ENCODE data around the gene OR6S1. TPM values are rescaled to one million over a fixed set of nuclear protein-coding genes. Genes with fewer than 3 reads are reported as not detected.
A peak's percentile ranks its signal among the peaks of the same experiment; 100 is the strongest.

OR6S1 gene, protein sequence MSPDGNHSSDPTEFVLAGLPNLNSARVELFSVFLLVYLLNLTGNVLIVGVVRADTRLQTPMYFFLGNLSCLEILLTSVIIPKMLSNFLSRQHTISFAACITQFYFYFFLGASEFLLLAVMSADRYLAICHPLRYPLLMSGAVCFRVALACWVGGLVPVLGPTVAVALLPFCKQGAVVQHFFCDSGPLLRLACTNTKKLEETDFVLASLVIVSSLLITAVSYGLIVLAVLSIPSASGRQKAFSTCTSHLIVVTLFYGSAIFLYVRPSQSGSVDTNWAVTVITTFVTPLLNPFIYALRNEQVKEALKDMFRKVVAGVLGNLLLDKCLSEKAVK
- not detected in 2 replicates for total RNA-seq

DNA sequence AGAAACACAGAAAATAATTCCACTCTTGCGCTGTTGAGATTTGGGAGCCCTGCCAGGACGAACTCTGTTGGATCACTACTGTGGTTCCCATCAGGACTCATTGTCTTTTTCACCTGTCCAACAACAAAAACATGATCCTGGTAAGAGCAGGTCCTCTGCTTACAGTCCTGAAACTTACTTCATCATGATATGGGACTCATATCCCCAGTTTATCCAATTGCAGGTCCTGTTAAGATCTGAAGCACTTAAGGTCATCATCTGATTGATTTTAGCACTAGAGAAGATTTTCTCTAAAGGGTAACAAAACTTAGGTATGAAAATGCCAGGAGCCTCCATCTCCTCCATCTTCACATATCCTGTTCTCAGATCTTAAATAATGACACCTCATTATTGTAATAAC lies at the start of gene OR6S1:
TSS of gene OR6S1 (minus strand) at position 101 of the 400 bp plus-strand sequence. CDS start at position 101, 0 bp downstream.
- intact Hi-C loops (cut with micrococcal nuclease), result no loop called here
- no peak within 1 kb of the TSS for H3K27ac Mint-ChIP-seq
- H3K9me3 Mint-ChIP-seq, result no peaks in the 10 kb centered on the region
- peaks cover 50% of the 10 kb centered on the region for H3K27me3 Mint-ChIP-seq (ENCODE audit: low read depth)
- no peaks in the 10 kb centered on the region for H3K36me3 Mint-ChIP-seq (ENCODE audit: low read depth)
- no peak for DNase-seq (ENCODE audit: low spot score)
- H3K4me1 Mint-ChIP-seq (ENCODE audit: low read depth), result no peaks in the 10 kb centered on the region
- H3K4me3 Mint-ChIP-seq (ENCODE audit: low read depth), result no peak within 1 kb of the TSS

- intact Hi-C loops (cut with micrococcal nuclease), result loop anchor here (1.0 kb wide), 3 partner anchors 10 to 78 kb away; no protein-coding TSS in a partner anchor
- Mint-ChIP-seq H3K27me3 (ENCODE audit: low read depth) (peaks cover 1% of the 10 kb centered on the region), H3K4me1 (ENCODE audit: low read depth) (peaks cover 29% of the 10 kb centered on the region), H3K9me3 (no peaks in the 10 kb centered on the region), H3K36me3 (ENCODE audit: low read depth) (no peaks in the 10 kb centered on the region), H3K27ac (no peak overlapping the region), H3K4me3 (ENCODE audit: low read depth) (no peak overlapping the region)
- peak; percentile 33 for DNase-seq (ENCODE audit: low spot score)
Observed at GRCh38 chr14:20690848-20691640, 49.6 kb upstream of the OR6S1 start.

DNA sequence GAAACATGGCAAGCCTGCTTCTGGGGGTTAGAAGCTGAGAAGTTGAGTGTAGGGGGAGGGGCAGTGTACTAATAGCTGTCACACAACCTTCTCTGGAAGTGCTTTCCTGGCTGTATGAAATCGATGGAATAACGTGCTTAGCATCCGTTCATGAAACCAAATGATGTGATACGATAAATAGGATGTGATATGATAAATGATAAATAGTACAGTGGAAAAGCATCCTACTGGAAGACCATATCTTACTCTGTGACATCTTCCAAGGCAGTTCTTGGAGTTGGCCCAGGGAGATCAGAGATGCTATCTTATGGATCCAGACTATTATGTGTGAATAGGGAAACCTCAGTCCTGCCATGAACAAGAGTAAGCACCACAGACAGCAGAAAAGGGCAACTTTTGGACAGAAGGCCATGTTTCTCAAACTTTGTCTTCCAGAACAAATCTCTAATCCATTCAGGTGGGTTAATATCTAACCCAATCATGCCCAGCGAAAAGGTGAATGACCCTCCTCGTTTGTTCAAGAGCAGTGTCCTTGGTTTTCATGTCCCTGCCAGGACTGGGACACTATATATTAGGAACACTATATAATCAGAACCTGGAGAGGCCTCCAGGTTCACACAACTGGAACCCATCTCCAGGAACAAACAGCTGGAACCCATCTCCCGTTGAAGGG lies 46.8 kb upstream of the OR6S1 start, which contains the start of gene ANG:
TSS of gene ANG (plus strand) at position 598 of the 673 bp plus-strand sequence. CDS start 4,801 bp downstream, outside the sequence.
- Mint-ChIP-seq H3K27ac (no peak within 1 kb of the TSS), H3K9me3 (no peaks in the 10 kb centered on the region), H3K4me3 (ENCODE audit: low read depth) (no peak within 1 kb of the TSS), H3K4me1 (ENCODE audit: low read depth) (peaks cover 31% of the 10 kb centered on the region), H3K36me3 (ENCODE audit: low read depth) (no peaks in the 10 kb centered on the region), H3K27me3 (ENCODE audit: low read depth) (peaks cover 2% of the 10 kb centered on the region)
- intact Hi-C loops (cut with micrococcal nuclease), result no loop called here
- DNase-seq (ENCODE audit: low spot score), result no peak

DNA sequence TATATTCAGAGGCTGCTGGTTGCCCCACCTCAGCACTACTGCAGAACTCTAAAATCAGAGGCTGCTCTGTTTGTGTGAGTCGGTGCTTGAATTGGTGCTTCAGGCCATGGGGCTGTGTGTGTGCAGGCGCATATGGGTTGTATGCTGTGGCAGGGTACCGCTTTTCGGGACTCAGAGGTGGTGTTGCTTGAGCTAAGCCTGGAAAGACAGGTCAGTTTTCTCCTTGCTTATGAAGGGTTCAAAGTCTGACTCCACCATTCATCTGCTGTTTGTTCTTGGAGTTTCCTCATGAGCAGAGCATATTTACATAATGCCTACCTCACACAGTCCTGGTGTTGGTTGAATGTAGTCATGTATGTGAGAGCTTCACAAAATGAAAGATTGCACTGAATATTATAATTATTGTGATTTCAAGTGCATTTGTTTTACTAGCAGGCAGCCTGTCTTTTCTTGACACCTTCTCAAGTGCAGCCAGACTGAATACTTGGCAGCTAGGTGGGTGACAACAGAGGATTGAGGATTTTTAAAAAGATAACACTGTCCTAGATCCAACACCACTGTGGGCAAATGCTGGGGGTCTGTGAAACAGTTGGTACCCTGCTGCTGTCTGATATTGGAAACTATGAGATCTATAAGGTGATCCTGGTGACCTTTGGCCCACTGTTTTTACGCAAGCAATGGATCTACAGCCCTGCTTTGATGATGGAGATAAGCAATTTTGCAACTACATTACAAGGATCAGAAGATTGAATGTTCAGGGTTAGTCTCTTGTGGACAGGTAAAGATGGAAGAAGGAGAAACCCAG lies 46.1 kb upstream of the OR6S1 start:
- H3K4me1 Mint-ChIP-seq (ENCODE audit: low read depth), result peaks cover 28% of the 10 kb centered on the region
- intact Hi-C loops (cut with micrococcal nuclease), result no loop called here

DNA sequence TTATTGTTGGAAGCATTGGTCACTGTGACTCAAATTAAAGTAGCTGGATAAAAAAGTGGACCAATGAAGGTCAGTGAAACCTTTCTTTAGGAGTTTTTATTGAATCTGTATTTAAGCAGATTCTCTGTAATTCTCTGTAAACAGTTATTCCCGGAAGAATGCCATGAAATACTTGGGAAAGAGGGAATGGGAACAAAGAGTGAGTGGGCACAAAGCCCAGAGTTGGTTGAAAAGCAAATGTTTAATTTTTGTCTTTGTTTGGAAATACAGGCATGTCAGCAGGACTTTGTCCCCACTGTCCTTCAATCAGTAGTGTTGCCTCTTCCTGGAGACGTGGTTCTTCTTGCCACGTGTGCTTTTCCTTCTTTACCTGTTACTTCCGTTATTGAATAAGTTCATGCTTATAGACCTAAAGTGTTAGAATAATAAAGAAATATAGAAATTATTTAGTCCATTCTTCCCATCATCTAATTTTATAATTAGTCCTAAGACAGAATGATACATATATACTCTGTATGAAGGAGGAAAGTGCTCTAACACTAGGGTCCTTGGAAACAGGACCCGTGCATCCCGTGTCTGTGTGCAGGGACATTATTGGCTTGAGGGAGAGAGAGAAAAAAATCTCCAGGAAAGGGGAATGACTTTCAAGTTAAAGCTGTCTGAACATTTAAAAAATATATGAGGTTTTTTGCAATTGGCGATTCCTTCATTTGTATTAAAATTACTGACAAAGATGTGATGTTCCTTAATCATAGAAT lies 45.1 kb upstream of the OR6S1 start:
- H3K9me3 Mint-ChIP-seq, result no peaks in the 10 kb centered on the region
- H3K4me3 Mint-ChIP-seq (ENCODE audit: low read depth), result no peak overlapping the region
- no peaks in the 10 kb centered on the region for H3K36me3 Mint-ChIP-seq (ENCODE audit: low read depth)
- peaks cover 29% of the 10 kb centered on the region for H3K4me1 Mint-ChIP-seq (ENCODE audit: low read depth)
- no peak overlapping the region for H3K27ac Mint-ChIP-seq
- intact Hi-C loops (cut with micrococcal nuclease), result no loop called here
- DNase-seq (ENCODE audit: low spot score), result no peak
- H3K27me3 Mint-ChIP-seq (ENCODE audit: low read depth), result peaks cover 2% of the 10 kb centered on the region

More for the DNA sequence above, 46.1 kb upstream of the OR6S1 start:
- no peak overlapping the region for H3K27ac Mint-ChIP-seq
- H3K4me3 Mint-ChIP-seq (ENCODE audit: low read depth), result no peak overlapping the region
- no peaks in the 10 kb centered on the region for H3K9me3 Mint-ChIP-seq
- peaks cover 2% of the 10 kb centered on the region for H3K27me3 Mint-ChIP-seq (ENCODE audit: low read depth)
- no peak for DNase-seq (ENCODE audit: low spot score)
- H3K36me3 Mint-ChIP-seq (ENCODE audit: low read depth), result no peaks in the 10 kb centered on the region

GRCh38 chr14:20684662-20685456 lies 43.4 kb upstream of the OR6S1 start:
- intact Hi-C loops (cut with micrococcal nuclease), result loop anchor here (1.0 to 5.0 kb wide), 2 partner anchors 54 to 268 kb away; no protein-coding TSS in a partner anchor
- no peak for DNase-seq (ENCODE audit: low spot score)
- Mint-ChIP-seq H3K27ac (peak overlapping the region; percentile 22), H3K4me1 (ENCODE audit: low read depth) (peaks cover 32% of the 10 kb centered on the region), H3K36me3 (ENCODE audit: low read depth) (no peaks in the 10 kb centered on the region), H3K27me3 (ENCODE audit: low read depth) (peaks cover 2% of the 10 kb centered on the region), H3K9me3 (no peaks in the 10 kb centered on the region), H3K4me3 (ENCODE audit: low read depth) (no peak overlapping the region)

- Mint-ChIP-seq H3K4me1 (ENCODE audit: low read depth) (peaks cover 28% of the 10 kb centered on the region), H3K36me3 (ENCODE audit: low read depth) (no peaks in the 10 kb centered on the region), H3K4me3 (ENCODE audit: low read depth) (no peak within 1 kb of the TSS), H3K27me3 (ENCODE audit: low read depth) (peaks cover 2% of the 10 kb centered on the region), H3K27ac (peak within 1 kb of the TSS; percentile 22), H3K9me3 (no peaks in the 10 kb centered on the region)
- intact Hi-C loops (cut with micrococcal nuclease), result loop anchor here (1.0 to 5.0 kb wide), 5 partner anchors 53 to 341 kb away; partner anchors contain the start of genes PARP2 and PIP4P1
- peak; percentile 76 for DNase-seq (ENCODE audit: low spot score)
Observed at GRCh38 chr14:20683891-20684661, 42.6 kb upstream of the OR6S1 start, which contains the start of gene RNASE4. Gene RNASE4 (plus strand): TSS chr14:20684560. CDS start chr14:20699372, 14,812 bp downstream.

- no peak overlapping the region for H3K4me3 Mint-ChIP-seq (ENCODE audit: low read depth)
- intact Hi-C loops (cut with micrococcal nuclease), result loop anchor here (1.0 to 5.0 kb wide), 4 partner anchors 70 to 341 kb away; partner anchors contain the start of genes PARP2 and PIP4P1
- H3K36me3 Mint-ChIP-seq (ENCODE audit: low read depth), result no peaks in the 10 kb centered on the region
- H3K4me1 Mint-ChIP-seq (ENCODE audit: low read depth), result peaks cover 28% of the 10 kb centered on the region
- no peaks in the 10 kb centered on the region for H3K9me3 Mint-ChIP-seq
- no peak overlapping the region for H3K27ac Mint-ChIP-seq
- H3K27me3 Mint-ChIP-seq (ENCODE audit: low read depth), result peaks cover 2% of the 10 kb centered on the region
- peak; percentile 76 for DNase-seq (ENCODE audit: low spot score)
Observed at GRCh38 chr14:20683125-20683890, 41.8 kb upstream of the OR6S1 start.

- no peak overlapping the region for H3K27ac Mint-ChIP-seq
- peaks cover 26% of the 10 kb centered on the region for H3K4me1 Mint-ChIP-seq (ENCODE audit: low read depth)
- no peak overlapping the region for H3K4me3 Mint-ChIP-seq (ENCODE audit: low read depth)
- intact Hi-C loops (cut with micrococcal nuclease), result loop anchor here (1.0 to 5.0 kb wide), 4 partner anchors 69 to 340 kb away; partner anchors contain the start of genes PARP2 and PIP4P1
- peaks cover 2% of the 10 kb centered on the region for H3K27me3 Mint-ChIP-seq (ENCODE audit: low read depth)
- H3K9me3 Mint-ChIP-seq, result no peaks in the 10 kb centered on the region
- peak; percentile 68 for DNase-seq (ENCODE audit: low spot score)
- no peaks in the 10 kb centered on the region for H3K36me3 Mint-ChIP-seq (ENCODE audit: low read depth)
Observed at GRCh38 chr14:20682435-20683124, 41.1 kb upstream of the OR6S1 start.

All from activated T-helper 2 cell treated with anti-CD3 and anti-CD28 coated beads, Interferon-gamma antibody, Interleukin-2, Interleukin-4, amounts not matched to agents 10 μg/mL and 5 μg/mL and 100 μg/mL, durations not matched to agents 14 hours and 24 hours and 36 hours (primary cell).